ENCODE results near the gene MAP3K5. TPM values are rescaled to one million over a fixed set of nuclear protein-coding genes. Genes with fewer than 3 reads are reported as not detected.

The MAP3K5 gene
- total RNA-seq, 1 experiment from 2014 or later = 2.1 TPM

GRCh38 chr6:136809091-136809860 lies 17.0 kb upstream of the MAP3K5 start:
- no peaks in the 10 kb centered on the region for H3K4me1 Mint-ChIP-seq (ENCODE audit: low read depth, unreplicated experiment)
- POLR2A ChIA-PET = no interaction called here
- BruUV-seq (replicated peaks) = no TSS peak

GRCh38 chr6:136803608-136804007 lies 11.3 kb upstream of the MAP3K5 start:
- Histone ChIP-seq H3K36me3 (ENCODE audit: control insufficient read depth, insufficient read depth, low read length) (no peaks in the 10 kb centered on the region), H3K27me3 (replicated peaks; ENCODE audit: control insufficient read depth, insufficient read depth, low read length) (no peaks in the 10 kb centered on the region), H3K9me3 (no peaks in the 10 kb centered on the region; the same call in 1 of the 2 replicates), H3K4me3 (ENCODE audit: low read depth, low read length) (no peak overlapping the region), H3K4me1 (no peaks in the 10 kb centered on the region)
- intact Hi-C loops (cut with micrococcal nuclease; ENCODE audit: unreplicated experiment) = no loop called here
- no peaks in the 10 kb centered on the region for H3K4me1 Mint-ChIP-seq (ENCODE audit: low read depth, unreplicated experiment)
- no peaks in the 10 kb centered on the region for H3K36me3 Mint-ChIP-seq (ENCODE audit: insufficient read depth, unreplicated experiment)
- TF ChIP-seq CTCF (IDR thresholded peaks at IDR 0.05; ENCODE audit: insufficient read depth in 1 of 2, low read depth in 1 of 2, low read length in 1 of 2, severe bottlenecking in 1 of 2, unreplicated experiment in 1 of 2) = no peak
- ChIA-PET CTCF (no interaction called here), POLR2A (no interaction called here)
- no peak overlapping the region for H3K27ac Mint-ChIP-seq (ENCODE audit: unreplicated experiment)
- H3K4me3 Mint-ChIP-seq (ENCODE audit: unreplicated experiment) = no peak overlapping the region
- no peak for DNase-seq
- no peaks in the 10 kb centered on the region for H3K9me3 Mint-ChIP-seq (ENCODE audit: unreplicated experiment)
- no TSS peak for BruUV-seq (replicated peaks)
- H3K27me3 Mint-ChIP-seq (ENCODE audit: insufficient read depth, unreplicated experiment) = no peaks in the 10 kb centered on the region

More at GRCh38 chr6:136809091-136809860, 17.0 kb upstream of the MAP3K5 start:
- Mint-ChIP-seq H3K27me3 (ENCODE audit: insufficient read depth, unreplicated experiment) (no peaks in the 10 kb centered on the region), H3K27ac (ENCODE audit: unreplicated experiment) (no peak overlapping the region), H3K36me3 (ENCODE audit: insufficient read depth, unreplicated experiment) (no peaks in the 10 kb centered on the region), H3K9me3 (ENCODE audit: unreplicated experiment) (no peaks in the 10 kb centered on the region), H3K4me3 (ENCODE audit: unreplicated experiment) (no peak overlapping the region)
- Histone ChIP-seq H3K27me3 (replicated peaks; ENCODE audit: control insufficient read depth, insufficient read depth, low read length) (no peaks in the 10 kb centered on the region), H3K4me3 (ENCODE audit: low read depth, low read length) (no peak overlapping the region), H3K4me1 (no peaks in the 10 kb centered on the region), H3K36me3 (ENCODE audit: control insufficient read depth, insufficient read depth, low read length) (no peaks in the 10 kb centered on the region), H3K9me3 (no peaks in the 10 kb centered on the region)
- TF ChIP-seq CTCF (IDR thresholded peaks at IDR 0.05; ENCODE audit: insufficient read depth in 1 of 2, low read depth in 1 of 2, low read length in 1 of 2, severe bottlenecking in 1 of 2, unreplicated experiment in 1 of 2) = no peak
- DNase-seq = no peak
- intact Hi-C loops (cut with micrococcal nuclease; ENCODE audit: unreplicated experiment) = no loop called here
- CTCF ChIA-PET = no interaction called here

- BruUV-seq (replicated peaks) = no TSS peak
- CTCF ChIA-PET = no interaction called here
Measured at GRCh38 chr6:136801581-136801980, 9.3 kb upstream of the MAP3K5 start.

More at GRCh38 chr6:136801581-136801980, 9.3 kb upstream of the MAP3K5 start:
- Mint-ChIP-seq H3K27me3 (ENCODE audit: insufficient read depth, unreplicated experiment) (no peaks in the 10 kb centered on the region), H3K4me1 (ENCODE audit: low read depth, unreplicated experiment) (no peaks in the 10 kb centered on the region), H3K27ac (ENCODE audit: unreplicated experiment) (no peak overlapping the region), H3K9me3 (ENCODE audit: unreplicated experiment) (no peaks in the 10 kb centered on the region), H3K4me3 (ENCODE audit: unreplicated experiment) (no peak overlapping the region), H3K36me3 (ENCODE audit: insufficient read depth, unreplicated experiment) (no peaks in the 10 kb centered on the region)
- no peaks in the 10 kb centered on the region; the same call in 1 of the 2 replicates for H3K9me3 ChIP-seq
- POLR2A ChIA-PET = no interaction called here
- no peaks in the 10 kb centered on the region for H3K36me3 ChIP-seq (ENCODE audit: control insufficient read depth, insufficient read depth, low read length)
- no peak for TF ChIP-seq CTCF (IDR thresholded peaks at IDR 0.05; ENCODE audit: insufficient read depth in 1 of 2, low read depth in 1 of 2, low read length in 1 of 2, severe bottlenecking in 1 of 2, unreplicated experiment in 1 of 2)
- intact Hi-C loops (cut with micrococcal nuclease; ENCODE audit: unreplicated experiment) = no loop called here
- no peak for DNase-seq
- no peaks in the 10 kb centered on the region for H3K4me1 ChIP-seq
- H3K4me3 ChIP-seq (ENCODE audit: low read depth, low read length) = no peak overlapping the region
- no peaks in the 10 kb centered on the region for H3K27me3 ChIP-seq (replicated peaks; ENCODE audit: control insufficient read depth, insufficient read depth, low read length)
